ENCODE results near the gene NTNG2. TPM values are rescaled to one million over a fixed set of nuclear protein-coding genes. Genes with fewer than 3 reads are reported as not detected.

Gene NTNG2
- total and polyA plus RNA-seq, 2 of the 13 experiments (the other 11 are each of a cell fraction or from before 2014, with no cell fraction given), result 0.02 to 0.36 TPM

- TF ChIP-seq THAP9 (CRISPR knock-in tag; IDR thresholded peaks at IDR 0.05; ENCODE audit: borderline replicate concordance) (no peak), AKAP8 (CRISPR knock-in tag; IDR thresholded peaks at IDR 0.05) (no peak), TFE3 (CRISPR knock-in tag; IDR thresholded peaks at IDR 0.05) (no peak), RXRB (CRISPR knock-in tag; IDR thresholded peaks at IDR 0.05; ENCODE audit: borderline replicate concordance) (no peak), TCF7L2 (IDR thresholded peaks at IDR 0.05; ENCODE audit: low read depth, low read length) (no peak), ZEB1 (IDR thresholded peaks at IDR 0.05; ENCODE audit: insufficient replicate concordance, low read depth) (no peak), ZNF460 (CRISPR knock-in tag; IDR thresholded peaks at IDR 0.05; ENCODE audit: borderline replicate concordance) (no peak), CTCF (CRISPR knock-in tag; IDR thresholded peaks at IDR 0.05) (peak; percentile 87), MEIS1 (CRISPR knock-in tag; IDR thresholded peaks at IDR 0.05; ENCODE audit: borderline replicate concordance) (no peak), ZNF687 (CRISPR knock-in tag; IDR thresholded peaks at IDR 0.05) (0 out of 2 replicates have a peak, but pooled peaks have one; percentile 20), ZNF232 (CRISPR knock-in tag; IDR thresholded peaks at IDR 0.05; ENCODE audit: borderline replicate concordance) (no peak), DMAP1 (CRISPR knock-in tag; IDR thresholded peaks at IDR 0.05) (no peak), ZFP90 (CRISPR knock-in tag; IDR thresholded peaks at IDR 0.05; ENCODE audit: borderline replicate concordance) (no peak), RAD21 (CRISPR knock-in tag; IDR thresholded peaks at IDR 0.05) (peak; percentile 59), GLI4 (CRISPR knock-in tag; IDR thresholded peaks at IDR 0.05; ENCODE audit: borderline replicate concordance) (no peak), NFRKB (IDR thresholded peaks at IDR 0.05) (no peak), TBL1XR1 (IDR thresholded peaks at IDR 0.05; ENCODE audit: borderline replicate concordance, low read length, partially characterized antibody) (no peak), ELF1 (CRISPR knock-in tag; IDR thresholded peaks at IDR 0.05) (no peak), ZC3H13 (CRISPR knock-in tag; IDR thresholded peaks at IDR 0.05) (no peak)
Observed at GRCh38 chr9:132169672-132170392, 8.0 kb downstream of the NTNG2 start (continued).

Measured in HepG2 (cell line).